HepG2 (cell line): ENCODE data around the gene FCHSD1. TPM values are rescaled to one million over a fixed set of nuclear protein-coding genes. Genes with fewer than 3 reads are reported as not detected.
A peak's percentile ranks its signal among the peaks of the same experiment; 100 is the strongest.

Experiments
- CHD2 ChIP-seq: IDR thresholded peaks from 2 replicates; pipeline ENCODE4 v1.6.1; 2011; ENCODE audit warnings: low read depth, low read length, improper control_type of control experiment
- DBP ChIP-seq: sonication (generic); formaldehyde crosslinking; IDR thresholded peaks from 2 replicates; pipeline ENCODE4 v1.4.0; 2020; ENCODE audit warnings: missing genetic modification reagents; ENCODE audit errors: not compliant biosample characterization
- ETV5 ChIP-seq: IDR thresholded peaks from 2 replicates; pipeline ENCODE4 v1.6.1; 2018; ENCODE audit warnings: missing biosample characterization, missing genetic modification reagents, inconsistent platforms, borderline replicate concordance
- GRHL1 ChIP-seq: sonication (generic); formaldehyde crosslinking; conservative IDR thresholded peaks from 2 replicates; pipeline ENCODE4 v1.8.0; 2022; ENCODE audit warnings: missing genetic modification reagents
- KAT7 ChIP-seq: IDR thresholded peaks from 2 replicates; pipeline ENCODE4 v1.6.1; 2018; ENCODE audit warnings: borderline replicate concordance, missing compliant biosample characterization
- MAF1 ChIP-seq: sonication (generic); formaldehyde crosslinking; IDR thresholded peaks from 2 replicates; pipeline ENCODE4 v1.5.0; 2020; ENCODE audit warnings: missing genetic modification reagents, borderline replicate concordance
- NPAS2 ChIP-seq: sonication (generic); formaldehyde crosslinking; IDR thresholded peaks from 2 replicates; pipeline ENCODE4 v1.8.0; 2022; ENCODE audit warnings: mild to moderate bottlenecking, missing genetic modification reagents, borderline replicate concordance
- RERE ChIP-seq: IDR thresholded peaks from 2 replicates; pipeline ENCODE4 v1.6.1; 2016; ENCODE audit warnings: low read depth, missing genetic modification reagents, missing compliant biosample characterization
- XRCC5 ChIP-seq: fragments of 200-400 bp; formaldehyde crosslinking; optimal IDR thresholded peaks from 2 replicates; pipeline ENCODE3; 2017; ENCODE audit warnings: mild to moderate bottlenecking, low read length
- ZBTB49 ChIP-seq: sonication (generic); formaldehyde crosslinking; IDR thresholded peaks from 2 replicates; pipeline ENCODE4 v1.4.0; 2020; ENCODE audit warnings: missing genetic modification reagents, borderline replicate concordance
- ZKSCAN5 ChIP-seq: sonication (generic); formaldehyde crosslinking; IDR thresholded peaks from 2 replicates; pipeline ENCODE4 v1.5.1; 2020; ENCODE audit warnings: mild to moderate bottlenecking, missing genetic modification reagents
- ZNF160 ChIP-seq: sonication (generic); formaldehyde crosslinking; IDR thresholded peaks from 2 replicates; pipeline ENCODE4 v1.8.0; 2022; ENCODE audit warnings: mild to moderate bottlenecking, inconsistent platforms, missing genetic modification reagents
- ZNF253 ChIP-seq: sonication (generic); formaldehyde crosslinking; IDR thresholded peaks from 2 replicates; pipeline ENCODE4 v1.8.0; 2022; ENCODE audit warnings: mild to moderate bottlenecking, missing genetic modification reagents, borderline replicate concordance
- ZNF75D ChIP-seq: sonication (generic); formaldehyde crosslinking; IDR thresholded peaks from 2 replicates; pipeline ENCODE4 v1.8.1; 2023; ENCODE audit warnings: missing genetic modification reagents, mild to moderate bottlenecking, borderline replicate concordance
- ZXDC ChIP-seq: sonication (generic); formaldehyde crosslinking; IDR thresholded peaks from 2 replicates; pipeline ENCODE4 v1.5.0; 2020; ENCODE audit warnings: mild to moderate bottlenecking, missing genetic modification reagents
- polyA plus RNA-seq, 8 experiments: library from polyadenylated mRNA; depleted of rRNA in 3 of 8; stranded (reverse) in 7 of 8; unstranded in 1 of 8; fragments of >200 nt; fragmentation: Illumina TruSeq in 4 of 8; extraction: Trizol in 4 of 8; gene quantifications; 2 replicates each; pipeline versions ENCODE4 v1.2.1 to v1.2.3, GENCODE V29; 2011 to 2016; ENCODE audit warnings: low read depth in 4 of 8, missing spikeins in 1 of 8, mixed read lengths in 1 of 8; ENCODE audit not compliant: insufficient read depth in 1 of 8
- total RNA-seq, 5 experiments: library from RNA; depleted of rRNA; stranded (reverse); fragments of >200 nt; fragmentation: Illumina TruSeq; extraction: Trizol; gene quantifications; 2 replicates each; pipeline ENCODE4 v1.2.3, GENCODE V29; 2016; ENCODE audit warnings: low read depth in 1 of 5

The FCHSD1 gene
- total and polyA plus RNA-seq, 2 of the 13 experiments (the other 11 are each of a cell fraction or from before 2014, with no cell fraction given) = 5.5 to 15.4 TPM

- TF ChIP-seq ZXDC (CRISPR knock-in tag) = no peak
- TF ChIP-seq CHD2 = no peak
- 0 out of 2 replicates have a peak, but pooled peaks have one; percentile 50 for TF ChIP-seq MAF1 (CRISPR knock-in tag)
- no peak for TF ChIP-seq ZNF75D (CRISPR knock-in tag)
- no peak for TF ChIP-seq XRCC5
- no peak for TF ChIP-seq NPAS2 (CRISPR knock-in tag)
- no peak for TF ChIP-seq RERE
- no peak for TF ChIP-seq GRHL1 (CRISPR knock-in tag)
- no peak for TF ChIP-seq ZKSCAN5 (CRISPR knock-in tag)
- 0 out of 2 replicates have a peak, but pooled peaks have one; percentile 19 for TF ChIP-seq ETV5
- no peak for TF ChIP-seq ZBTB49 (CRISPR knock-in tag)
- TF ChIP-seq KAT7 (CRISPR knock-in tag) = no peak
- TF ChIP-seq DBP = no peak
- no peak for TF ChIP-seq ZNF253 (CRISPR knock-in tag)
- TF ChIP-seq ZNF160 (CRISPR knock-in tag) = no peak
These were observed 40.8 kb upstream of the FCHSD1 start (continued) for GRCh38 chr5:141691867-141692532.
